GM12875 (cell line): Measurements from ENCODE around the gene KIFC3.
"Not testable (repeated sequence)": the region's sequence is repeated elsewhere in the genome, so short reads cannot be mapped to it uniquely, and the experiment has no call there.

Source experiments
- H3K4me3 ChIP-seq: one replicate; pipeline ENCODE4 v1.5.1; 2011; ENCODE audit warnings: low read depth, low read length, control low read depth
- CTCF ChIP-seq: IDR thresholded peaks from 2 replicates; pipeline ENCODE4 v1.5.1; 2011; ENCODE audit warnings: low read depth, mild to moderate bottlenecking, control low read depth, inconsistent platforms, low read length, moderate library complexity, borderline replicate concordance; ENCODE audit not compliant: insufficient read depth

KIFC3 gene

GRCh38 chr16:57797526-57798266 is 4.6 kb downstream of the KIFC3 start:
- H3K4me3 ChIP-seq: no peak overlapping the region
- no peak for TF ChIP-seq CTCF

- no peak overlapping the region for H3K4me3 ChIP-seq
- TF ChIP-seq CTCF: no peak
Measured at GRCh38 chr16:57797216-57797525, 5.1 kb downstream of the KIFC3 start.

GRCh38 chr16:57796014-57796413 is 6.3 kb downstream of the KIFC3 start:
- not testable (repeated sequence) for H3K4me3 ChIP-seq

- TF ChIP-seq CTCF: peak; percentile 35; the same call in 1 of the 2 replicates
- no peak overlapping the region for H3K4me3 ChIP-seq
Measured at GRCh38 chr16:57795431-57795878, 6.8 kb downstream of the KIFC3 start.

- no peak overlapping the region for H3K4me3 ChIP-seq
- no peak for TF ChIP-seq CTCF
Measured at GRCh38 chr16:57794849-57795430, 7.4 kb downstream of the KIFC3 start.

GRCh38 chr16:57791893-57792461 is 10.3 kb downstream of the KIFC3 start:
- H3K4me3 ChIP-seq: no peak overlapping the region
- TF ChIP-seq CTCF: no peak

GRCh38 chr16:57791195-57791892 is 10.9 kb downstream of the KIFC3 start:
- H3K4me3 ChIP-seq: no peak overlapping the region
- no peak for TF ChIP-seq CTCF
